Lower leg skin (tissue), 4 donors: ENCODE measurements around the gene RALGAPA2. TPM values are rescaled to one million over a fixed set of nuclear protein-coding genes. Genes with fewer than 3 reads are reported as not detected.

Source experiments
- DNase-seq, 2 donors: peaks; one replicate each; pipeline ENCODE4 v3.0.0-alpha.2; 2019; ENCODE audit warnings: low spot score in 2 of 2
- H3K4me3 ChIP-seq: fragments of 200-600 bp; sonication (generic); 2 replicates; pipeline ENCODE4 v1.5.1; 2017; ENCODE audit warnings: mild to moderate bottlenecking, low read depth; ENCODE audit not compliant: poor library complexity, severe bottlenecking
- POLR2A ChIP-seq, 2 donors: fragments of 450-650 bp; IDR thresholded peaks; one replicate each; pipeline ENCODE4 v1.6.1; 2016 to 2017; ENCODE audit warnings: antibody characterized with exemption in 2 of 2, mild to moderate bottlenecking in 1 of 2, moderate library complexity in 1 of 2
- WGBS, 2 donors: methylation state at CpG; one replicate each; pipeline ENCODE4 v1.1.5; 2018; 5-methylcytosine and 5-hydroxymethylcytosine counted together
- intact Hi-C: fragments of 100-400 bp; cut with DNase I; formaldehyde crosslinking; loops from one replicate; pipeline ENCODE4 v1.15.0; 2023; ENCODE audit warnings: low total_unique reads
- total RNA-seq, 4 donors: library from RNA; depleted of rRNA; stranded (reverse); fragments of >200 nt; gene quantifications; one replicate each; pipeline ENCODE4 v1.1.0, GENCODE V29; 2016
- TF ChIP-seq, protein P1 (sequence below), 3 donors: fragments of 450-650 bp; IDR thresholded peaks; one replicate each; pipeline ENCODE4 v1.5.1; 2016; ENCODE audit warnings: antibody characterized with exemption in 3 of 3, mild to moderate bottlenecking in 3 of 3, moderate library complexity in 2 of 3

Gene RALGAPA2
- total RNA-seq, 4 donors from 2014 or later, result 56.1 to 78.8 (median 60.8) TPM

DNA sequence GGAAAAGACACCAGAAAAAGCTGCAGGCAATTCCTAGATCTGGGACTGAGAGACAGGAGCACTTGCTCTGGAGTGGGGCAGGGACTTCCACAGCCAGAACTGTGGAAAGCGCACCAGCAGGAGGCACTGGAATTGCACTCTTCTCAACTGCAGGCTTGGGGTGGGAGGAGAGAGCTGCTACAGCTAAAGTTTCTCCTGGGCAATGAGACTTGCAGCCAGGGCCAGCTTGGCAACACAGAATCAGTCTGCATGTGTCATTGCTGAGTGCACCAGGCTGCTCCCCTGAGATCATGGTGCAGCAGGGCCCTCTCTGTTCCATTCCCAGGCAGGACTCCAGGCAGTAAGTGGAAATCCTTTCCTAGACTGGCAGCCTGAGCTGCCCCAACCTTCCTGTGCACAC lies 198.7 kb downstream of the RALGAPA2 start:
- 95 to 100% methylated on average over 1 of the region's 1 CpG for WGBS, 2 donors
- TF ChIP-seq POLR2A (IDR thresholded peaks at IDR 0.05), result no peak
- TF ChIP-seq, protein P1, sequence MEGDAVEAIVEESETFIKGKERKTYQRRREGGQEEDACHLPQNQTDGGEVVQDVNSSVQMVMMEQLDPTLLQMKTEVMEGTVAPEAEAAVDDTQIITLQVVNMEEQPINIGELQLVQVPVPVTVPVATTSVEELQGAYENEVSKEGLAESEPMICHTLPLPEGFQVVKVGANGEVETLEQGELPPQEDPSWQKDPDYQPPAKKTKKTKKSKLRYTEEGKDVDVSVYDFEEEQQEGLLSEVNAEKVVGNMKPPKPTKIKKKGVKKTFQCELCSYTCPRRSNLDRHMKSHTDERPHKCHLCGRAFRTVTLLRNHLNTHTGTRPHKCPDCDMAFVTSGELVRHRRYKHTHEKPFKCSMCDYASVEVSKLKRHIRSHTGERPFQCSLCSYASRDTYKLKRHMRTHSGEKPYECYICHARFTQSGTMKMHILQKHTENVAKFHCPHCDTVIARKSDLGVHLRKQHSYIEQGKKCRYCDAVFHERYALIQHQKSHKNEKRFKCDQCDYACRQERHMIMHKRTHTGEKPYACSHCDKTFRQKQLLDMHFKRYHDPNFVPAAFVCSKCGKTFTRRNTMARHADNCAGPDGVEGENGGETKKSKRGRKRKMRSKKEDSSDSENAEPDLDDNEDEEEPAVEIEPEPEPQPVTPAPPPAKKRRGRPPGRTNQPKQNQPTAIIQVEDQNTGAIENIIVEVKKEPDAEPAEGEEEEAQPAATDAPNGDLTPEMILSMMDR (IDR thresholded peaks at IDR 0.05), result no peak
- intact Hi-C loops, result no loop called here
- H3K4me3 ChIP-seq, result no peak overlapping the region
- no peak for DNase-seq

DNA sequence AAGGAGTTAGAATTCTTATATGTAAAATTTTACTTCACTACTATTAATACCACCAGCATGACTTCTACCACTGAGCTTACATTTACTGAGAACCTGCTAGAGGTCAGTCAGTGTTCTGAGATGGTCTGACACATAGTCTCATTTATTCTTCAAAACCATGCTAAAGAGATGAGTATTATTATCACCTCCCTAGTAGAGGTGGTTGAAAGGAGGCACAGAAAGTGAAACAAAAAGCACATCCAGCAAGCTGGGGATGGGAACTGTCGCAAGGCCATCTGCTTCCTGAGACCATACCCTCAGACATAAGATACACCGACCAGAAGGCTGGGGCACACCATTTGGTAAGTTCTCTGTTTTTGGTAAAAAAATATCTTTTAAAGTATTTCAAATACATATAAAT lies 206.9 kb downstream of the RALGAPA2 start:
- intact Hi-C loops, result no loop called here
- 91 to 97% methylated on average over 2 of the region's 2 CpGs for WGBS, 2 donors
- no peak for DNase-seq
- no peak for TF ChIP-seq POLR2A (IDR thresholded peaks at IDR 0.05)
- TF ChIP-seq, protein P1 (IDR thresholded peaks at IDR 0.05), result no peak
- H3K4me3 ChIP-seq, result no peak overlapping the region

DNA sequence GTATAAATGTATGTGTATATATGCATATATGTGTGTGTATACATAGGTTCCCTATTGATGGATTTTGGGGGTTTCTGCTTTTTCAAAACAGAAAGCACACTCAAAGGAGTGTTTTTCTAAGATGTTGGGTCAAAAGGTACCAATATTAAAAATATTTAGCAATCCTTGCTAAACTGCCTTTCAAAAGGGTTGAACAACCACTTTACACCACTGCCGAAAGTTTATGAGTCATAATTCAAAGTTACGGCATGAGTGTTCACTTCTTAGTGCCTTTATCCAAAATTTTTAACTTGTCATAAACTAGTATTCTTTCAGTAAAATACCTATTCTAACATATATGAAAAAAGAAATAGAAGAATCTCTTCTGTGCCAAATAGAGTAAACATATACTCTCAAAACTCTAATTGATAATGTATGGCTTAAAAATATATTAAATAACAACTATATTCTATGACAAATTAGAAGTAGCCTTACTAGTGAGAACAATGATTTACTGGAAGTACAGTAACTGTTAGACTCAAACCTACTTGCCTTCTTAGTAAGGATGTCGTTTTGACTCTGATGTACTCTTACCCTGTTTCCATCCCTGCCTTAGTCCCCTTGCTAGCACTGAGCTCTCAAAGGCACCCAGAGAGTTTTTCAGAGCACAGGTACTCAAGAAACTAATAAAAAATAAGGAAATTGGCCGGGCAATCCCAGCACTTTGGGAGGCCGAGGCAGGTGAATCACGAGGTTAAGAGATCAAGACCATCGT lies 208.5 kb downstream of the RALGAPA2 start:
- H3K4me3 ChIP-seq, result no peak overlapping the region
- WGBS, 2 donors, result 94 to 95% methylated on average over 7 of the region's 7 CpGs
- TF ChIP-seq POLR2A (IDR thresholded peaks at IDR 0.05), result no peak
- TF ChIP-seq, protein P1 (IDR thresholded peaks at IDR 0.05), result no peak
- intact Hi-C loops, result no loop called here
- DNase-seq, result no peak

DNA sequence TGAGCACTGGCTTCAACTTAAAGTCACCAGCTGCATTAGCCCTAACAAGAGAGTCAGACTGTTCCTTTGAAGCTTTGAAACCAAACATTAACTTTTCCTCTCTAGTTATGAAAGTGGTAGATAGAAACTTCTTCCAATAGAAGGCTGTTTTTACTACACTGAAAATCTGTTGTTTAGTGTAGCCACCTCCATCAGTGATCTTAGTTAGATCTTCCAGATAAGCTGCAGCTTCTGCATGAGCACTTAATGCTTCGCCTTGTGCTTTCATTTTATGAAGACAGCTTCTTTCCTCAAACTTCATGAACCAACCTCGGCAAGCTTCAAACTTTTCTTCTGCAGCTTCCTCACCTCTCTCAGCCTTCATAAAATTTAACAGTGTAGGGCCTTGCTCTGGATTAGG lies 211.3 kb downstream of the RALGAPA2 start:
- WGBS, 2 donors, result 90 to 91% methylated on average over 2 of the region's 2 CpGs
- TF ChIP-seq, protein P1 (IDR thresholded peaks at IDR 0.05), result no peak
- no peak for TF ChIP-seq POLR2A (IDR thresholded peaks at IDR 0.05)
- H3K4me3 ChIP-seq, result no peak overlapping the region
- intact Hi-C loops, result no loop called here
- DNase-seq, result no peak

DNA sequence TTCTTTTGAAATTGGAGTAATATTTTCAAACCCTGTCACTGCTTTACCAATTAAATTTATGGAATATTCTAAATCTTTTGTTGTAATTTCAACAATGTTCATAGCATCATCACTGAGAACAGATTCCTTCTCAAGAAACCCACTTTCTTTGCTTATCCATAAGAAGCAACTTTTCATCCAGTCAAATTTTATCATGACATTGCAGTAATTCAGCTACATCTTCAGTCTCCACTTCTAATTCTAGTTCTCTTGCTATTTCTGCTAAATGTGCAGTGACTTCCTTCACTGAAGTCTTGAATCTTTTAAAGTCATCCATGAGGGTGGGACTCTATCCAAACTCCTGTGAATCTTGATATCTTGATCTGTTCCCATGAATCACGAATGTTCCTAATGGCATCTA lies 212.1 kb downstream of the RALGAPA2 start:
- H3K4me3 ChIP-seq, result no peak overlapping the region
- intact Hi-C loops, result no loop called here
- 72 to 85% methylated on average over 1 of the region's 1 CpG for WGBS, 2 donors
- DNase-seq, result no peak
- TF ChIP-seq POLR2A (IDR thresholded peaks at IDR 0.05), result no peak
- TF ChIP-seq, protein P1 (IDR thresholded peaks at IDR 0.05), result no peak

DNA sequence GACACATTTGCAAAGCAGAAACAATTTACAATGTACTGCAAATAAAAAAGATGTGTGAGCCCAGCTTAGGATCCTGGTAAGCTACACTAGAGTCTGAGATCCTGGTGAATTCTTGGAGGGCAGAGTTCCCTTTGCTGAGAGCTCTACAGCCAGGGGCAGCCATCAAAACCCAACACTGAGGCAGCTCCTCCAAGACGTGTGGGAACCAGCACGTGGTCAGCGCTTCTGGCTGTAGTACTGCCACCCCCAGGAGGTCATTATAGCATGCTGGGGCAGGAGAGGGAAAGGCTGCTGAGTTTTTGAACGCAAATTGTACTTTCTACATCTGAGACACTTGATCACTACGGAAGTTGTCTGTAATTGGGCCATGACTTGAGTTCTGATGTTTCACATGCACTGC lies 213.0 kb downstream of the RALGAPA2 start:
- no peak overlapping the region for H3K4me3 ChIP-seq
- TF ChIP-seq POLR2A (IDR thresholded peaks at IDR 0.05), result no peak
- TF ChIP-seq, protein P1 (IDR thresholded peaks at IDR 0.05), result no peak
- DNase-seq, result peak in 1 of 2 donors; percentile 63
- WGBS, 2 donors, result 88 to 89% methylated on average over 5 of the region's 5 CpGs
- intact Hi-C loops, result no loop called here
